GM18909 (cell line): ENCODE data around the gene FUBP3.

Experiments used
- ATAC-seq: cut with Tn5 transposase; IDR thresholded peaks from one replicate; pipeline ENCODE4 v1.9.1; 2021; ENCODE audit warnings: mild to moderate bottlenecking; ENCODE audit not compliant: unreplicated experiment, poor library complexity

Gene FUBP3

GRCh38 chr9:130604295-130604694, 24.9 kb downstream of the FUBP3 start:
- ATAC-seq: no peak

- no peak for ATAC-seq
Observed at GRCh38 chr9:130606887-130607600, 27.7 kb downstream of the FUBP3 start.

GRCh38 chr9:130607640-130608420, 28.5 kb downstream of the FUBP3 start:
- ATAC-seq: no peak

GRCh38 chr9:130608554-130609134, 29.3 kb downstream of the FUBP3 start:
- no peak for ATAC-seq

GRCh38 chr9:130609163-130609562, 29.8 kb downstream of the FUBP3 start:
- ATAC-seq: no peak

GRCh38 chr9:130610862-130611707, 31.7 kb downstream of the FUBP3 start:
- ATAC-seq: no peak

- ATAC-seq: no peak
Observed at GRCh38 chr9:130616451-130616850, 37.1 kb downstream of the FUBP3 start.

- ATAC-seq: no peak
Observed at GRCh38 chr9:130623466-130623865, 44.1 kb downstream of the FUBP3 start.

- no peak for ATAC-seq
Observed at GRCh38 chr9:130624154-130624553, 44.8 kb downstream of the FUBP3 start.

GRCh38 chr9:130626249-130626996, 47.0 kb downstream of the FUBP3 start:
- ATAC-seq: no peak

- ATAC-seq: no peak
Observed at GRCh38 chr9:130627051-130627450, 47.7 kb downstream of the FUBP3 start.

GRCh38 chr9:130627896-130628792, 48.8 kb downstream of the FUBP3 start:
- ATAC-seq: no peak

- no peak for ATAC-seq
Observed at GRCh38 chr9:130629443-130630070, 50.2 kb downstream of the FUBP3 start.

GRCh38 chr9:130630071-130630450, 50.7 kb downstream of the FUBP3 start:
- ATAC-seq: no peak

GRCh38 chr9:130630506-130631330, 51.3 kb downstream of the FUBP3 start:
- no peak for ATAC-seq

GRCh38 chr9:130631331-130632080, 52.1 kb downstream of the FUBP3 start:
- no peak for ATAC-seq
